Stomach (tissue), 4 donors: ENCODE results near the gene WDR5.

ENCODE experiments used
- CTCF ChIP-seq, 7 experiments: fragments of 450-650 bp in 4 of 7; fragments of 200-600 bp in 3 of 7; sonication (generic) in 3 of 7; IDR thresholded peaks; one replicate each; pipeline ENCODE4 v1.5.1; 2016 to 2019; ENCODE audit warnings: antibody characterized with exemption in 7 of 7, control low read depth in 2 of 7, mild to moderate bottlenecking in 1 of 7
- POLR2AphosphoS5 ChIP-seq, 3 donors: sonication (generic); formaldehyde crosslinking; IDR thresholded peaks; one replicate each; pipeline ENCODE4 v1.6.1; 2016; ENCODE audit warnings: antibody characterized with exemption in 3 of 3

GRCh38 chr9:134138292-134138691 lies 2.4 kb downstream of the WDR5 start:
- no peak for TF ChIP-seq CTCF (IDR thresholded peaks at IDR 0.05)
- TF ChIP-seq POLR2AphosphoS5 (IDR thresholded peaks at IDR 0.05): no peak
